Astrocyte (in vitro differentiated cells and primary cell): ENCODE measurements around the gene MN1. TPM values are rescaled to one million over a fixed set of nuclear protein-coding genes. Genes with fewer than 3 reads are reported as not detected.

Experiments
- DNase-seq: peaks from one replicate; pipeline ENCODE4 v3.0.0-alpha.2; 2010; ENCODE audit warnings: low read depth
- FAIRE-seq: peaks from 2 replicates; lab custom pipeline; 2011; peaks lifted over from hg19 to GRCh38; lab: Jason Lieb, UNC
- H2AFZ ChIP-seq: 2 replicates; pipeline ENCODE4 v1.6.0; 2012; ENCODE audit warnings: low read depth, low read length, inconsistent platforms
- H3K27ac ChIP-seq: 2 replicates; pipeline ENCODE4 v1.5.1; 2011; ENCODE audit warnings: low read depth, low read length, inconsistent platforms
- H3K27me3 ChIP-seq: 2 replicates; pipeline ENCODE4 v1.6.0; 2011; ENCODE audit warnings: low read length, inconsistent platforms; ENCODE audit not compliant: insufficient read depth
- H3K36me3 ChIP-seq: 2 replicates; pipeline ENCODE4 v1.5.1; 2011; ENCODE audit warnings: low read length, inconsistent platforms; ENCODE audit not compliant: insufficient read depth
- H3K4me1 ChIP-seq: 2 replicates; pipeline ENCODE4 v1.5.1; 2011; ENCODE audit warnings: low read length, inconsistent platforms; ENCODE audit not compliant: insufficient read depth
- H3K4me2 ChIP-seq: 2 replicates; pipeline ENCODE4 v1.6.0; 2012; ENCODE audit warnings: low read length, inconsistent platforms
- H3K4me3 ChIP-seq: 2 replicates; pipeline ENCODE4 v1.5.1; 2011; ENCODE audit warnings: low read depth, mild to moderate bottlenecking, low read length, inconsistent platforms; ENCODE audit not compliant: insufficient read depth
- H3K79me2 ChIP-seq: 2 replicates; pipeline ENCODE4 v1.6.0; 2012; ENCODE audit warnings: mild to moderate bottlenecking, low read length, inconsistent platforms; ENCODE audit not compliant: insufficient read depth
- H3K9ac ChIP-seq: 2 replicates; pipeline ENCODE4 v1.6.0; 2012; ENCODE audit warnings: mild to moderate bottlenecking, low read length, inconsistent platforms
- H3K9me3 ChIP-seq: 2 replicates; pipeline ENCODE4 v1.5.1; 2012; ENCODE audit warnings: low read depth, mild to moderate bottlenecking, low read length, inconsistent platforms; ENCODE audit not compliant: insufficient read depth
- H4K20me1 ChIP-seq: 2 replicates; pipeline ENCODE4 v1.6.0; 2012; ENCODE audit warnings: low read length, inconsistent platforms; ENCODE audit not compliant: insufficient read depth
- H3K27ac Mint-ChIP-seq: one replicate; pipeline ENCODE4 v1.8.0; 2021; ENCODE audit warnings: mild to moderate bottlenecking, mixed read lengths; ENCODE audit not compliant: unreplicated experiment
- H3K27me3 Mint-ChIP-seq: one replicate; pipeline ENCODE4 v1.8.0; 2021; ENCODE audit warnings: low read depth, mixed read lengths; ENCODE audit not compliant: unreplicated experiment
- H3K36me3 Mint-ChIP-seq: one replicate; pipeline ENCODE4 v1.8.0; 2021; ENCODE audit warnings: low read depth, mixed read lengths; ENCODE audit not compliant: unreplicated experiment
- H3K4me1 Mint-ChIP-seq: one replicate; pipeline ENCODE4 v1.8.0; 2021; ENCODE audit warnings: low read depth, mixed read lengths; ENCODE audit not compliant: unreplicated experiment
- H3K4me3 Mint-ChIP-seq: one replicate; pipeline ENCODE4 v1.8.0; 2021; ENCODE audit warnings: mild to moderate bottlenecking, moderate library complexity, mixed read lengths; ENCODE audit not compliant: unreplicated experiment
- H3K9me3 Mint-ChIP-seq: one replicate; pipeline ENCODE4 v1.8.0; 2021; ENCODE audit warnings: mild to moderate bottlenecking, mixed read lengths; ENCODE audit not compliant: unreplicated experiment
- EZH2 ChIP-seq: IDR thresholded peaks from 2 replicates; pipeline ENCODE4 v1.6.1; 2012; ENCODE audit warnings: mild to moderate bottlenecking, low read length, inconsistent platforms; ENCODE audit not compliant: insufficient read depth
- total RNA-seq: library from RNA; stranded (reverse); gene quantifications from 2 replicates; pipeline ENCODE4 v1.2.1, GENCODE V29; 2021
- TF ChIP-seq, protein P1 (sequence below): IDR thresholded peaks from 2 replicates; pipeline ENCODE4 v1.5.1; 2011; ENCODE audit warnings: low read depth, mild to moderate bottlenecking, inconsistent platforms, low read length, moderate library complexity; ENCODE audit not compliant: insufficient read depth

The MN1 gene
- total RNA-seq, 1 donor from 2014 or later = 98.6 TPM

DNA sequence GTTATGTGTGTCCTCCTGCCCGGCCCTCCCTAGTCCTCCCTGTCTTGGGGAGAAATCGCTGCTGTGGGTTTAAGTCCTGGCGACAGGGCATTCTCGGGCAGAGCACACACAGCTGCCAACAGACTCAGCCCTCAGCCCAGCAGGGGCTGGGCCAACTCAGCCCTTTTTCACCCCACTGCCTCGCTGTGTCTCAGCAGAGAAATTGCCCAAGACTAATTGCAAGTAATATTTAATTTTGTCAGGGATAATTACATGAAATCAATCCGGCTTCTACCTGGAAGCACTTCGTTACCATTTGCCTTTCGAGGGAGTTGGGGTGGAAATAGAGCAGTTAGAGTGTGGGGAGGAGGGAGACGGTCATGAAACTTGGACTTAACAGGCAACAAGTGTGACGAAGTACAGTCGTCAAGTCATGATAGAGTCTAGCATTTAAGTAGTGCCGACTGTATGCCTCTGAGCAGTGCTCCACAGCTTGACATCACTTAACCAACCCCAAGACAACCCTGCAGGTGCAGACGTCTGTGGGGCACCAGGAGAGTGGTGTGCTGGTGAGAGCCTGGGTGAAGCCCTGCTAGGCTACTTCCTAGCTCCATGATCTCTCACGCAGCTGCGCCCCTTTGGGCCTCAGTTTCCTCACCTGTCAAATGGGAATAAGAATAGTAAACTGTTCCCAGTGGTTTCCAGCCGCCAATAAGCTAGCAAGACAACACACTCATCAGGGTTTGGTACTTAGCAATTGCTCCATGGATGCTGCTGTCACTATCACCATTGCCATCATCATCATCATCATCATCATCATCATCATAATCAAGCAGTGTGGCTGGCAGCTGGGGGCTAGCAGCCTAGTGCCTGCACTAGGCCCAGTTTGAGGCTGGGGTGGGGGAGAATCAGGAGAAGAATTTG, 29.2 kb downstream of the MN1 start:
- no peaks in the 10 kb centered on the region for H3K9me3 Mint-ChIP-seq
- H3K27me3 Mint-ChIP-seq = no peaks in the 10 kb centered on the region
- DNase-seq (no peak), FAIRE-seq (no peak)
- Histone ChIP-seq H3K9me3 (no peaks in the 10 kb centered on the region), H3K4me2 (no peak overlapping the region), H4K20me1 (peaks cover 98% of the 10 kb centered on the region), H3K27ac (no peak overlapping the region), H3K4me3 (no peak overlapping the region), H3K27me3 (no peaks in the 10 kb centered on the region), H3K4me1 (peaks cover 26% of the 10 kb centered on the region), H3K9ac (no peak overlapping the region), H2AFZ (no peak overlapping the region), H3K36me3 (peaks cover 9% of the 10 kb centered on the region), H3K79me2 (peaks cover 99% of the 10 kb centered on the region)
- no peak for TF ChIP-seq EZH2
- TF ChIP-seq, protein P1, sequence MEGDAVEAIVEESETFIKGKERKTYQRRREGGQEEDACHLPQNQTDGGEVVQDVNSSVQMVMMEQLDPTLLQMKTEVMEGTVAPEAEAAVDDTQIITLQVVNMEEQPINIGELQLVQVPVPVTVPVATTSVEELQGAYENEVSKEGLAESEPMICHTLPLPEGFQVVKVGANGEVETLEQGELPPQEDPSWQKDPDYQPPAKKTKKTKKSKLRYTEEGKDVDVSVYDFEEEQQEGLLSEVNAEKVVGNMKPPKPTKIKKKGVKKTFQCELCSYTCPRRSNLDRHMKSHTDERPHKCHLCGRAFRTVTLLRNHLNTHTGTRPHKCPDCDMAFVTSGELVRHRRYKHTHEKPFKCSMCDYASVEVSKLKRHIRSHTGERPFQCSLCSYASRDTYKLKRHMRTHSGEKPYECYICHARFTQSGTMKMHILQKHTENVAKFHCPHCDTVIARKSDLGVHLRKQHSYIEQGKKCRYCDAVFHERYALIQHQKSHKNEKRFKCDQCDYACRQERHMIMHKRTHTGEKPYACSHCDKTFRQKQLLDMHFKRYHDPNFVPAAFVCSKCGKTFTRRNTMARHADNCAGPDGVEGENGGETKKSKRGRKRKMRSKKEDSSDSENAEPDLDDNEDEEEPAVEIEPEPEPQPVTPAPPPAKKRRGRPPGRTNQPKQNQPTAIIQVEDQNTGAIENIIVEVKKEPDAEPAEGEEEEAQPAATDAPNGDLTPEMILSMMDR = no peak
- peaks cover 19% of the 10 kb centered on the region for H3K36me3 Mint-ChIP-seq
- peaks cover 37% of the 10 kb centered on the region for H3K4me1 Mint-ChIP-seq
- peak overlapping the region; percentile 18 for H3K27ac Mint-ChIP-seq
- no peak overlapping the region for H3K4me3 Mint-ChIP-seq

DNA sequence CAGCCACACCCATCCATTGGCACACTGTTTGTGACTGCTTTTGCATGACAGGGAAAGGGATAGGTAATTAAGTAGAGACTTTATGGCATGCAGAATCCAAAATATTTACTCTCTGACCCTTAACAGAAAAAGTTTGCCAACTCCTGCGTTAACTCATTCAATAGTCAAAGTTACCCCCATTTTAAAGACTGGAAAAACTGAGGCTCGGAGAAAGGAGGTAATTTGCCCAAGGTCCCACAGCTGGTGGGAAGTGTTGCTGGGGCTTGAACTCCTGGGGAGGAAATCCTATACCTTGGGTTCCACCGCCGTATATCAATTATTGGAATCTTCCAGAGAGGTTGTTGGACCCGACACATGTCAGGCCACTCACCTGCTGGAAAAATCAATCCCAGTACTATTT, 29.9 kb downstream of the MN1 start:
- H4K20me1 ChIP-seq = peaks cover 98% of the 10 kb centered on the region
- TF ChIP-seq, protein P1 = no peak
- peaks cover 19% of the 10 kb centered on the region for H3K4me1 ChIP-seq
- Mint-ChIP-seq H3K9me3 (no peaks in the 10 kb centered on the region), H3K27ac (peak overlapping the region; percentile 18), H3K36me3 (peaks cover 19% of the 10 kb centered on the region), H3K27me3 (no peaks in the 10 kb centered on the region), H3K4me3 (no peak overlapping the region), H3K4me1 (peaks cover 34% of the 10 kb centered on the region)
- DNase-seq (no peak), FAIRE-seq (no peak)
- no peak overlapping the region for H3K4me3 ChIP-seq
- no peaks in the 10 kb centered on the region for H3K9me3 ChIP-seq
- no peaks in the 10 kb centered on the region for H3K27me3 ChIP-seq
- no peak overlapping the region for H3K27ac ChIP-seq
- H3K9ac ChIP-seq = no peak overlapping the region
- H3K4me2 ChIP-seq = no peak overlapping the region
- peaks cover 99% of the 10 kb centered on the region for H3K79me2 ChIP-seq
- no peak overlapping the region for H2AFZ ChIP-seq
- H3K36me3 ChIP-seq = peaks cover 13% of the 10 kb centered on the region

- no peaks in the 10 kb centered on the region for H3K9me3 Mint-ChIP-seq
- no peak for FAIRE-seq
- no peaks in the 10 kb centered on the region for H3K9me3 ChIP-seq
- H3K4me3 Mint-ChIP-seq = no peak overlapping the region
- no peak overlapping the region for H3K4me2 ChIP-seq
- peaks cover 100% of the 10 kb centered on the region for H4K20me1 ChIP-seq
- H3K27ac Mint-ChIP-seq = peak overlapping the region; percentile 62
- H3K4me3 ChIP-seq = no peak overlapping the region
- no peak for DNase-seq
- peaks cover 27% of the 10 kb centered on the region for H3K4me1 Mint-ChIP-seq
- no peak for TF ChIP-seq EZH2
- TF ChIP-seq, protein P1 = no peak
- no peak overlapping the region for H3K9ac ChIP-seq
- peaks cover 23% of the 10 kb centered on the region for H3K36me3 Mint-ChIP-seq
- no peaks in the 10 kb centered on the region for H3K27me3 Mint-ChIP-seq
- H3K79me2 ChIP-seq = peaks cover 99% of the 10 kb centered on the region
- no peak overlapping the region for H2AFZ ChIP-seq
- H3K27me3 ChIP-seq = no peaks in the 10 kb centered on the region
- H3K27ac ChIP-seq = no peak overlapping the region
- no peaks in the 10 kb centered on the region for H3K4me1 ChIP-seq
- H3K36me3 ChIP-seq = peaks cover 25% of the 10 kb centered on the region
Observed at GRCh38 chr22:27769012-27769411, 32.5 kb downstream of the MN1 start.
